ENCODE results near the gene RAD51D. TPM values are rescaled to one million over a fixed set of nuclear protein-coding genes. Genes with fewer than 3 reads are reported as not detected.

Gene RAD51D
- polyA plus RNA-seq, 1 donor from 2014 or later, result 19.0 TPM

DNA sequence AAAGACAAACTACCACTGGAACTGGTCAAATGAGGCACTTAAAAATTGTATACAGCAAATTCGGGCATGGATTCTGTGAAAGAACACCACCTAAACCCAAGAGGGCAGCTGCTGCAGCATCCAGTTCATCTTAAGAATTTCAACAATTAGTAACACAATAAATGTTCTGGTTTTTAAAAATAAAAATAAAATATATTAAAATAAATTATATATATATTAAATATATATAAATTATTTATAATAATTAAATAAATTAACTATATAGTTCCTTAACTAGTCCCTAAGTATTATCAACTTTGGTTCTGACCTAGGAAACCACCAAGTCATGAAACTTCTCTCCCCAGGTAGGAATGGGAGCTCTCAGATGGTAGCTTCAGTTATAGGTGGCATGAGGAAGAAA lies 42.8 kb downstream of the RAD51D start:
- Histone ChIP-seq H3K9me3 (ENCODE audit: low read length) (no peaks in the 10 kb centered on the region), H3K9ac (ENCODE audit: low read length) (no peak overlapping the region), H4K20me1 (ENCODE audit: insufficient read depth) (no peaks in the 10 kb centered on the region), H3K4me2 (ENCODE audit: low read length) (no peak overlapping the region), H2AFZ (ENCODE audit: low read depth, low read length) (no peak overlapping the region), H3K9me2 (ENCODE audit: insufficient read depth, low read length) (no peaks in the 10 kb centered on the region), H3K27ac (ENCODE audit: low read length) (no peak overlapping the region), H3F3A (ENCODE audit: insufficient read depth, low read length, poor library complexity, severe bottlenecking) (no peaks in the 10 kb centered on the region), H3K79me2 (replicated peaks; ENCODE audit: insufficient read depth, low read length) (no peaks in the 10 kb centered on the region), H3K27me3 (ENCODE audit: insufficient read depth, low read depth, low read length) (no peaks in the 10 kb centered on the region), H3K4me3 (ENCODE audit: low read length) (no peak overlapping the region), H3K36me3 (ENCODE audit: insufficient read depth, low read length) (no peaks in the 10 kb centered on the region)
- TF ChIP-seq, protein P1, sequence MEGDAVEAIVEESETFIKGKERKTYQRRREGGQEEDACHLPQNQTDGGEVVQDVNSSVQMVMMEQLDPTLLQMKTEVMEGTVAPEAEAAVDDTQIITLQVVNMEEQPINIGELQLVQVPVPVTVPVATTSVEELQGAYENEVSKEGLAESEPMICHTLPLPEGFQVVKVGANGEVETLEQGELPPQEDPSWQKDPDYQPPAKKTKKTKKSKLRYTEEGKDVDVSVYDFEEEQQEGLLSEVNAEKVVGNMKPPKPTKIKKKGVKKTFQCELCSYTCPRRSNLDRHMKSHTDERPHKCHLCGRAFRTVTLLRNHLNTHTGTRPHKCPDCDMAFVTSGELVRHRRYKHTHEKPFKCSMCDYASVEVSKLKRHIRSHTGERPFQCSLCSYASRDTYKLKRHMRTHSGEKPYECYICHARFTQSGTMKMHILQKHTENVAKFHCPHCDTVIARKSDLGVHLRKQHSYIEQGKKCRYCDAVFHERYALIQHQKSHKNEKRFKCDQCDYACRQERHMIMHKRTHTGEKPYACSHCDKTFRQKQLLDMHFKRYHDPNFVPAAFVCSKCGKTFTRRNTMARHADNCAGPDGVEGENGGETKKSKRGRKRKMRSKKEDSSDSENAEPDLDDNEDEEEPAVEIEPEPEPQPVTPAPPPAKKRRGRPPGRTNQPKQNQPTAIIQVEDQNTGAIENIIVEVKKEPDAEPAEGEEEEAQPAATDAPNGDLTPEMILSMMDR (IDR thresholded peaks at IDR 0.05; ENCODE audit: poor library complexity, severe bottlenecking), result no peak
- no peak for TF ChIP-seq TAF1 (IDR thresholded peaks at IDR 0.05; ENCODE audit: low read depth)
- no peak for TF ChIP-seq EP300 (conservative IDR thresholded peaks at IDR 0.05; ENCODE audit: poor library complexity, severe bottlenecking)
- no peak for TF ChIP-seq EZH2 (IDR thresholded peaks at IDR 0.05; ENCODE audit: borderline replicate concordance, insufficient read depth, low read length, poor library complexity, severe bottlenecking)
- TF ChIP-seq SMC3 (conservative IDR thresholded peaks at IDR 0.05; ENCODE audit: poor library complexity), result no peak
- no peak for TF ChIP-seq POLR2AphosphoS5 (IDR thresholded peaks at IDR 0.05)
- TF ChIP-seq RAD21 (conservative IDR thresholded peaks at IDR 0.05), result no peak
- no peak for TF ChIP-seq REST (IDR thresholded peaks at IDR 0.05; ENCODE audit: borderline replicate concordance)

DNA sequence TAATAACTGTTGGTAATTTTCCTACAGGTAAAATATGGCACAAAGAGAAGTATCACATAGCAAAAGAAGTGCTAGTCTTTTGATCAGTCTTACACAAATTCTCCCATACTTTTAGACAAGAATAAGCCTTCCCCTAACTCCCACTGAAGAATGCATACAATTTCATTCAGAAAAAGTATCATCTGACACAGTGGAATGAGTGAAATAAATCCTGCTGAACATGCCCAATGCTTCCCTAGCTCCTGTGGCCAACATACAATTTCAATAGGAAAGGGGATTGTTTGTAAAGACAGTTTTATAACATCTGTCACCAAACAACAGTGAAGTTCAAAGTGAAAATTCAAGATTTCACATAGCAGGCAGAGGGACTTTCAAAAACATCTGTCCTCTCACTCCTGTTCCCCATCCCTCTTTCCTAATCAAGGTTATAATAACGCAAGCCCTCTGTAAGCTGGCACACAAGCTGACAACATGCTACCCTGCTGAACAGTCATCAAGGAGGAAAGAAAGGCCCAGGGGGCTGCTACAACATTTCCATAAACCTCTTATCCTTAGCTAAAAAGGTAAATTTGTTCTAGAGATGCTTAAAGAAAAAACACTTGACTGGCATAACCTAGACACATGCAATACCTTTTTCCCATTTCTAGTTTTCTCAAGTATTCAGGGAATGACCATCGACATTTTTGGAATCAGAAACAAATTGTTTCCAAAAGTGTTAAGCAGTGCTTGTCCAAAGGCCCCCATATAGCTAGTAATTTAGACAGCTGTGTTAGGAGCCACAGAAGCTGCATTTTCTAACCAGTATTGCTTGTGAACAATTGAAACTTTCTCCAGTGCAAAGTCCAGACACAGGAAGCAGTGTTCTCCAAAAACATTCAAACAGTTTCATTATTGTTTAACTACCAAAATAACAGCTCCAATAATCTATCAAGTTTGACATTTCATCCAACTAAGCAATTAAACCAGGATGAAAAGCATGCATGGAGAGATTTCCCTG lies 44.7 kb downstream of the RAD51D start:
- H3K4me3 ChIP-seq (ENCODE audit: low read length), result peak overlapping the region; percentile 42

More for the DNA sequence above, 44.7 kb downstream of the RAD51D start:
- no peaks in the 10 kb centered on the region for H3K27me3 ChIP-seq (ENCODE audit: insufficient read depth, low read depth, low read length)
- H3K79me2 ChIP-seq (replicated peaks; ENCODE audit: insufficient read depth, low read length), result no peaks in the 10 kb centered on the region
- no peak for TF ChIP-seq MXI1 (conservative IDR thresholded peaks at IDR 0.05; ENCODE audit: poor library complexity, severe bottlenecking)
- no peak for TF ChIP-seq REST (IDR thresholded peaks at IDR 0.05; ENCODE audit: borderline replicate concordance)
- TF ChIP-seq RAD21 (conservative IDR thresholded peaks at IDR 0.05), result no peak
- no peak for TF ChIP-seq POLR2AphosphoS5 (IDR thresholded peaks at IDR 0.05)
- TF ChIP-seq EZH2 (IDR thresholded peaks at IDR 0.05; ENCODE audit: borderline replicate concordance, insufficient read depth, low read length, poor library complexity, severe bottlenecking), result no peak
- TF ChIP-seq EP300 (conservative IDR thresholded peaks at IDR 0.05; ENCODE audit: poor library complexity, severe bottlenecking), result no peak
- TF ChIP-seq TAF1 (IDR thresholded peaks at IDR 0.05; ENCODE audit: low read depth), result no peak
- TF ChIP-seq, protein P1 (IDR thresholded peaks at IDR 0.05; ENCODE audit: poor library complexity, severe bottlenecking), result no peak
- TF ChIP-seq SMC3 (conservative IDR thresholded peaks at IDR 0.05; ENCODE audit: poor library complexity), result no peak
- no peak overlapping the region for H2AFZ ChIP-seq (ENCODE audit: low read depth, low read length)
- no peaks in the 10 kb centered on the region for H4K20me1 ChIP-seq (ENCODE audit: insufficient read depth)
- H3K9ac ChIP-seq (ENCODE audit: low read length), result no peak overlapping the region
- H3K27ac ChIP-seq (ENCODE audit: low read length), result peak overlapping the region; percentile 26
- H3K9me2 ChIP-seq (ENCODE audit: insufficient read depth, low read length), result no peaks in the 10 kb centered on the region
- H3K4me2 ChIP-seq (ENCODE audit: low read length), result peak overlapping the region; percentile 16
- no peaks in the 10 kb centered on the region for H3K36me3 ChIP-seq (ENCODE audit: insufficient read depth, low read length)
- H3F3A ChIP-seq (ENCODE audit: insufficient read depth, low read length, poor library complexity, severe bottlenecking), result no peaks in the 10 kb centered on the region
- H3K9me3 ChIP-seq (ENCODE audit: low read length), result no peaks in the 10 kb centered on the region

Measured in neural cell (in vitro differentiated cells).